ENCODE data around the gene AKAP1.

The AKAP1 gene

DNA sequence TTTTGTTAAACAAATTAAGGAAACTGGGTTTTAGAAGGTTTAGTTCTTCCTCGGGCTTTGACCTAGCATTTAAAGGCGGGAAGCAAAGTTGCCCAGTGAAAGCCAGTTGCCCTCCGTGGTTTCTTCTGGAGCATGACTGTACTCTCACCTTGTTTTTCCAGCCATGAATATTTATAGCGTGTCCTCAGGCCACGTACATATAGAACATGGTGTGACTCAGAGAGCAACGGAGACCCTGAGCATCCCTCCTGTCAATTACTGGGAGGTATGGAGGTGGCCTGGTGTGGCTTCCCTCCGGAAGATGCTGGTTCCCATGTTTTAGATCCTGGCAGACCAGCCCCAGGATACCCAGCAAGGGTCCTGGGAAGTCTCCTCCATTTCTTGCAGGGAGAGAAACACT lies 48.4 kb downstream of the AKAP1 start:
- H3K4me3 ChIP-seq (ENCODE audit: control insufficient read depth, low read depth, low read length), result no peak overlapping the region
- DNase-seq (ENCODE audit: low read depth), result no peak
- TF ChIP-seq, protein P1, sequence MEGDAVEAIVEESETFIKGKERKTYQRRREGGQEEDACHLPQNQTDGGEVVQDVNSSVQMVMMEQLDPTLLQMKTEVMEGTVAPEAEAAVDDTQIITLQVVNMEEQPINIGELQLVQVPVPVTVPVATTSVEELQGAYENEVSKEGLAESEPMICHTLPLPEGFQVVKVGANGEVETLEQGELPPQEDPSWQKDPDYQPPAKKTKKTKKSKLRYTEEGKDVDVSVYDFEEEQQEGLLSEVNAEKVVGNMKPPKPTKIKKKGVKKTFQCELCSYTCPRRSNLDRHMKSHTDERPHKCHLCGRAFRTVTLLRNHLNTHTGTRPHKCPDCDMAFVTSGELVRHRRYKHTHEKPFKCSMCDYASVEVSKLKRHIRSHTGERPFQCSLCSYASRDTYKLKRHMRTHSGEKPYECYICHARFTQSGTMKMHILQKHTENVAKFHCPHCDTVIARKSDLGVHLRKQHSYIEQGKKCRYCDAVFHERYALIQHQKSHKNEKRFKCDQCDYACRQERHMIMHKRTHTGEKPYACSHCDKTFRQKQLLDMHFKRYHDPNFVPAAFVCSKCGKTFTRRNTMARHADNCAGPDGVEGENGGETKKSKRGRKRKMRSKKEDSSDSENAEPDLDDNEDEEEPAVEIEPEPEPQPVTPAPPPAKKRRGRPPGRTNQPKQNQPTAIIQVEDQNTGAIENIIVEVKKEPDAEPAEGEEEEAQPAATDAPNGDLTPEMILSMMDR (IDR thresholded peaks at IDR 0.05; ENCODE audit: control insufficient read depth, insufficient read depth, low read depth, low read length, missing control alignments), result no peak

DNA sequence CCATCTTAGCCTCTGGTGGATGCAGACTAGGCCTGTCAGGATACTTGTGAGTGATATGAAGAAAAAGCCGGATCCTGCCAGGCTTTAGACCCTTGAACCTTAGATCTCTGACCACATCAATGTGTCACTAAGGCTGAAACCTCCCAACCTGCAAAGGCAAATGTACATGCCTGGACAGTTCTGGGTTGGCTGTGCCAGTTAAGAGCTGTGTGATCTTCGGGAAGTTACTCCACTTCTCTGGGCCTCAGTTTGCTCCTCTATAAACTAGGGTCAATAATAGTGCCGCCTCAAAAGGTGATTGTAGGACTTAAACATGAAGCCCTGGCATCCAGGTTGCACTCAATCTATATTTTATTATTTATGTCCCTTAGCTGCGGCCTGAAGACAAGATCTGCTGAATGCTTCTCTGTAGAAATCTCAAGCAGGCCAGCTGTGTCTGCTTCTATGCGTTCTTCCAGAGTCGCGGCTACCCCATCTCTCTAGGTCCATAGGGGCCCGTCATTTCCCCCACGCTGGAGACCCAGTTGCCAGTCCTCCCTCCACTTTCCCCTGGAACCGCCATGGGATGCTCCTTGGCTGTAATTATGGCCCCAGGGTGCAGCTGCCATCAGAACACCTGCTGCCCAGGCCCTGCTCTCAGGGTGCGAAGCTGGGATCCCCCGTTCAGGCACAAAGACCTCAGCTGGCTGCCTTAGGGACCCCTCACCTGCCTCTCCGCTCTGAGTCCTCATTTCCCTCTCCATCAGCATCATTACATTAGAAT lies 50.2 kb downstream of the AKAP1 start:
- TF ChIP-seq, protein P1 (IDR thresholded peaks at IDR 0.05; ENCODE audit: control insufficient read depth, insufficient read depth, low read depth, low read length, missing control alignments), result no peak
- H3K4me3 ChIP-seq (ENCODE audit: control insufficient read depth, low read depth, low read length), result no peak overlapping the region

DNA sequence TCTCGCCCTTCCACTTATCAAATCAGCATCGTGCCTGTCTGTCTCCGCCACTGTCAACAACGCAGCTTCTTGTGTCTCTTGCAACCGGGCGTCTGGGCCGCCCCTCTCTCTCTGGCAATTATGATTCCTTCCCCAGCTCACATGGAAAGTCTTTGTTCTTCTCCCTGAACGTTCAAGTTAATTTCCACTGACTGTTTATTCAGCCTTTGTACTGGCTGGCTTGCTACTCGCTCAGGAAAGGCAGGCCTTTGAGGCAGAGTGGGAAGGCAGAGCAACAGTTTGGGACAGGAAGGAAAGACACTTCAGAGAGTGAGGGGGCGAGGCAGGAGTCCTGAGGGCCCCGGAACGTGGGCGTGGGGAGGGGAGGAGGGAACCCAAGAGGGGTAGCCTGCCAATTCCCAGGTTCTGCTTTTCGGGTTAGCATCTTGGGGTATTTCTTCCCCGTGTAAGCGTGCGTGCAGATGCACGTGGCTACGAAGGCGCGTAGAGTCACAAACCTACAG lies 50.8 kb downstream of the AKAP1 start:
- no peak overlapping the region for H3K4me3 ChIP-seq (ENCODE audit: control insufficient read depth, low read depth, low read length)
- no peak for DNase-seq (ENCODE audit: low read depth)
- TF ChIP-seq, protein P1 (IDR thresholded peaks at IDR 0.05; ENCODE audit: control insufficient read depth, insufficient read depth, low read depth, low read length, missing control alignments), result no peak

More for the DNA sequence above, 50.2 kb downstream of the AKAP1 start:
- no peak for DNase-seq (ENCODE audit: low read depth)

DNA sequence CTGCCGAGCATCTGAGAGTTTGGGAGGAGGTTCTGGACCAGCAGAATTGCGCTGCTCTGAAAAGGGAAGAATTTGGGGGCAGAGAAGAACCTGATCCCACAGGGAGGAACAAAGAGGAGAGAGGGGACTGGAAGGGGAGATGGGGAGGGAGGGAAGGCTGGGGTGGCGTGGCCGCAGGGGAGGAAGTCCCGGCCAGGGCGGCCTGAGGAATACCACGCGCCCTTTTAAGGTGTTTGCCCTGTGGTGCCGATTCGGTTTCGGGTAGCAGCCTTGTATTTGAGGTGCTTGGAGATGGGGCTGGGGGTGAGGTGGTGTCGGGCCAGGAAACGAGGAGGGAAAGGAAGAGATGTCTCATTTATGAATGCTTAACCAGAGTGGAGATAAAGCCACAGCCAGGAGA lies 51.3 kb downstream of the AKAP1 start:
- TF ChIP-seq, protein P1 (IDR thresholded peaks at IDR 0.05; ENCODE audit: control insufficient read depth, insufficient read depth, low read depth, low read length, missing control alignments), result no peak
- no peak for DNase-seq (ENCODE audit: low read depth)
- no peak overlapping the region for H3K4me3 ChIP-seq (ENCODE audit: control insufficient read depth, low read depth, low read length)

DNA sequence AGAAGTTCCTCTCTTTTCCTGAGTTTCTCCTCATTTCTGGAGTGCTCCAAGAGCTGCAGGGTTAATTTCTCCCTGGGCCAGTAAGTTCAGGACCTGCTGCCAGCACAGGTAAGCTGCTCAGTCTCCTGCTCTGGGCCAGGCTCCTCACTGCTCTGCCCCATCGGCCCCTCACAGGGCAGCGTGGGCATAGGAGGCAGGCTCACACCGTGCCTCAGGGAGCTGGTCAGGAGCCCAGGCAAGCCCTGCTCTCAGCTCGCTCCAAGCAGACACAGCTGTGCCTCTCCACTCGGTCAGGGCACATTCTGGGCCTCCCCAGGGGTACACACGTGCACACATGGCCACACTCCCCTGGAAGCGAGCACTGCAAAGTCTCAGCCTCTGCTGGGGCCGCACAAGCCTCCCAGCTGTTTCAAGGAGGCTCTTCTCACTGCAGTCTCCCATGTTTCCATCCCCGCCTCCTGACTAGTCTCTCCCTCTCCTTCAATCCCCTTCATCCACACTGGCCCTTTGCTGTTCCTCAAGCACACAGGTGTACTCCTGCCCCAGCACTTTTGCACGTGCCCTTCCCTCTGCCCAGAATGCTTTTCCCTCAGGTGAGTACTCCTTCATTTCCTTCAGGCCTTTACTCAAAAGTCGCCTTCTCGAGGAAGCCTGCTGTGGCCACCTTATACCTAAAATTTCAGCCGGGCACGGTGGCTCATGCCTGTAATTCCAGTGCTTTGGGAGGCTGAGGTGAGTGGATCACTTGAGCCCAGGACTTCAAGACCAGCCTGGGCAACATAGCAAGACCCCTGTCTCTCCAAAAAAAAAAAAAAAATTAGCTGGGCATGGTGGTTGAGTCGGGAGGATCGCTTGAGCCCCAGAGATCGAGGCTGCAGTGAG lies 53.2 kb downstream of the AKAP1 start:
- DNase-seq (ENCODE audit: low read depth), result no peak
- TF ChIP-seq, protein P1 (IDR thresholded peaks at IDR 0.05; ENCODE audit: control insufficient read depth, insufficient read depth, low read depth, low read length, missing control alignments), result no peak
- H3K4me3 ChIP-seq (ENCODE audit: control insufficient read depth, low read depth, low read length), result no peak overlapping the region

DNA sequence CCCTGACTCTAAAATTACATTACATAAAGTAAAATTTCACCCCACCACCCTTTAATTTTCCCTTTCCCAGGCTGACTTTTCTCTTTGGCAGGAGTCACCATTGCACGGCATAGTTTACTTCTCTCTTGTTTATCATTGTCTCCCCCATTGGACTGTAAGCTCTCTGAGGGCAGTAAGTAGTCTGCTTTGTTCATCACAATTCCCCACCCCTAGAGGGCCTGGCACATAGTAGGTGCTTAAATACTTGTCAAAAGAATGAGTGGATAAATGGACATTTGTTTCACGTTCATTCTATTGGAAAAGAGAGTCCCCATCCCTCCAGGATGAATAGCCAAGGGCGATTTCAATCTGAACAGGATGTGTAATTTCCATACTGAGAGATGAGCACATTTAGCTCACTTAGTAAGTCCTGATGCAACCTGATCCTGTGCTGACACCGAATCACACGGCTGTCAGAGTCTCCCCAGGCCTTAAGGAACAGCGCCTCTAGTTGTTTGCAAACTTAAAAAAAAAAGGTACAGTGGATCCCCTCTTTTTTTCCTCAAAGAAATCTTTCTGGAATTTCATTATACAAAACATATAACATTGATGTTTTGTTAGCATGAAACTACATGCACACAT lies 54.0 kb downstream of the AKAP1 start:
- no peak for DNase-seq (ENCODE audit: low read depth)
- TF ChIP-seq, protein P1 (IDR thresholded peaks at IDR 0.05; ENCODE audit: control insufficient read depth, insufficient read depth, low read depth, low read length, missing control alignments), result no peak
- no peak overlapping the region for H3K4me3 ChIP-seq (ENCODE audit: control insufficient read depth, low read depth, low read length)
